HepG2 (cell line): ENCODE measurements around the gene MXD3. TPM values are rescaled to one million over a fixed set of nuclear protein-coding genes. Genes with fewer than 3 reads are reported as not detected.
A peak's percentile ranks its signal among the peaks of the same experiment; 100 is the strongest.

Experiments used
- ATAC-seq: fragments of 200-7000 bp; cut with Tn5 transposase; 3 replicates; pipeline ENCODE4 v1.9.1; 2020; ENCODE audit warnings: mild to moderate bottlenecking, moderate library complexity
- BruUV-seq: library from RNA; stranded (reverse); fragments of 400-500 nt; replicated peaks from 2 replicates; lab custom pipeline; 2021; lab: Mats Ljungman, UMichigan
- CTCF ChIA-PET: fragments of 300-600 bp; formaldehyde crosslinking; extraction: SDS; loops from one replicate; lab custom pipeline; 2021; ENCODE audit warnings: low total read pairs, inconsistent platforms, low intra/inter-chr PET ratio; lab: Yijun Ruan, JAX
- POLR2A ChIA-PET: fragments of 350-600 bp; sonication (Branson Sonifier 250); formaldehyde crosslinking; loops from one replicate; lab custom pipeline; 2020; ENCODE audit warnings: antibody characterized with exemption, inconsistent platforms; lab: Yijun Ruan, JAX
- DNase-seq: peaks from one replicate; pipeline ENCODE4 v3.0.0-alpha.2; 2015; ENCODE audit warnings: low spot score
- FAIRE-seq: peaks from 3 replicates; lab custom pipeline; 2011; peaks lifted over from hg19 to GRCh38; lab: Jason Lieb, UNC
- H2AFZ ChIP-seq: one replicate; pipeline ENCODE4 v1.6.1; 2011; ENCODE audit warnings: low read length, inconsistent platforms
- H3K27ac ChIP-seq: fragments of 300-600 bp; 3 replicates; pipeline ENCODE4 v1.8.0; 2011; ENCODE audit warnings: mixed run types, mild to moderate bottlenecking, mixed read lengths, low read length, inconsistent platforms; ENCODE audit not compliant: insufficient read depth; ENCODE audit errors: extremely low read length
- H3K27me3 ChIP-seq, 2 experiments: fragments of 200-600 bp in 1 of 2; 2 replicates in 1 of 2; 3 replicates in 1 of 2; pipeline versions ENCODE4 v1.6.0 to v1.8.0; 2011; ENCODE audit warnings: low read length in 2 of 2, mild to moderate bottlenecking in 2 of 2, moderate library complexity in 2 of 2, inconsistent platforms in 1 of 2; ENCODE audit not compliant: insufficient read depth in 2 of 2, control insufficient read depth in 1 of 2
- H3K36me3 ChIP-seq, 2 experiments: fragments of 200-600 bp in 1 of 2; replicated peaks in 1 of 2; 2 replicates in 1 of 2; 3 replicates in 1 of 2; pipeline versions ENCODE4 v1.5.1 to v1.8.0; 2011; ENCODE audit warnings: low read length in 2 of 2, inconsistent platforms in 1 of 2; ENCODE audit not compliant: insufficient read depth in 2 of 2, control insufficient read depth in 1 of 2
- H3K4me1 ChIP-seq: 2 replicates; pipeline ENCODE4 v1.5.1; 2012; ENCODE audit warnings: low read length, inconsistent platforms; ENCODE audit not compliant: insufficient read depth
- H3K4me2 ChIP-seq: 2 replicates; pipeline ENCODE4 v1.6.0; 2011; ENCODE audit warnings: low read depth, low read length, inconsistent platforms
- H3K4me3 ChIP-seq, 3 experiments: fragments of 200-600 bp in 1 of 3; sonication (generic), shearing (Covaris generic) in 1 of 3; replicated peaks in 1 of 3; 2 replicates each; pipeline ENCODE4 v1.5.1; 2011 to 2016; ENCODE audit warnings: low read length in 3 of 3, inconsistent platforms in 2 of 3, low read depth in 2 of 3, mild to moderate bottlenecking in 2 of 3, control low read depth in 1 of 3, mixed read lengths in 1 of 3; ENCODE audit not compliant: insufficient read depth in 1 of 3
- H3K79me2 ChIP-seq: one replicate; pipeline ENCODE4 v1.6.1; 2011; ENCODE audit warnings: low read length, inconsistent platforms; ENCODE audit not compliant: insufficient read depth
- H3K9ac ChIP-seq: 2 replicates; pipeline ENCODE4 v1.6.0; 2011; ENCODE audit warnings: mild to moderate bottlenecking, low read depth, low read length, inconsistent platforms; ENCODE audit not compliant: insufficient read depth
- H3K9me3 ChIP-seq: 2 replicates; pipeline ENCODE4 v1.5.1; 2012; ENCODE audit warnings: mild to moderate bottlenecking, low read length
- H4K20me1 ChIP-seq: 2 replicates; pipeline ENCODE4 v1.6.0; 2011; ENCODE audit warnings: inconsistent platforms, mild to moderate bottlenecking, low read length, moderate library complexity; ENCODE audit not compliant: insufficient read depth
- AGO1 ChIP-seq: fragments of 200-400 bp; formaldehyde crosslinking; IDR thresholded peaks from 2 replicates; pipeline ENCODE4 v1.6.1; 2017; ENCODE audit warnings: mild to moderate bottlenecking, low read depth, low read length, moderate library complexity; ENCODE audit not compliant: poor library complexity, severe bottlenecking
- FOXA1 ChIP-seq, 2 experiments: fragments of 450-650 bp in 1 of 2; sonication (generic) in 1 of 2; formaldehyde crosslinking in 1 of 2; IDR thresholded peaks; 2 replicates each; pipeline versions ENCODE4 v1.4.0 to v1.6.1; 2016 to 2020; ENCODE audit warnings: missing genetic modification reagents in 1 of 2
- FOXM1 ChIP-seq: sonication (generic); formaldehyde crosslinking; IDR thresholded peaks from 2 replicates; pipeline ENCODE4 v1.5.0; 2020; ENCODE audit warnings: missing genetic modification reagents
- GATAD1 ChIP-seq: IDR thresholded peaks from 2 replicates; pipeline ENCODE4 v1.6.1; 2016; ENCODE audit warnings: missing genetic modification reagents, missing compliant biosample characterization
- ISL2 ChIP-seq: sonication (generic); formaldehyde crosslinking; IDR thresholded peaks from 2 replicates; pipeline ENCODE4 v1.5.0; 2020; ENCODE audit warnings: missing genetic modification reagents
- MED8 ChIP-seq: sonication (generic); formaldehyde crosslinking; IDR thresholded peaks from 2 replicates; pipeline ENCODE4 v1.8.1; 2023; ENCODE audit warnings: mild to moderate bottlenecking, missing genetic modification reagents; ENCODE audit not compliant: insufficient replicate concordance
- NFE2L1 ChIP-seq: sonication (generic); formaldehyde crosslinking; IDR thresholded peaks from 2 replicates; pipeline ENCODE4 v1.4.0; 2020; ENCODE audit warnings: missing genetic modification reagents, mild to moderate bottlenecking, borderline replicate concordance
- PITX1 ChIP-seq: sonication (generic); formaldehyde crosslinking; IDR thresholded peaks from 2 replicates; pipeline ENCODE4 v1.5.1; 2020; ENCODE audit warnings: mild to moderate bottlenecking, missing genetic modification reagents
- RBFOX2 ChIP-seq: fragments of 200-400 bp; formaldehyde crosslinking; IDR thresholded peaks from 2 replicates; pipeline ENCODE4 v1.6.1; 2017; ENCODE audit warnings: low read depth, mild to moderate bottlenecking, low read length
- RXRB ChIP-seq: IDR thresholded peaks from 2 replicates; pipeline ENCODE4 v1.6.1; 2016; ENCODE audit warnings: borderline replicate concordance, missing genetic modification reagents, missing compliant biosample characterization
- SKI ChIP-seq: fragments of 450-650 bp; IDR thresholded peaks from one replicate; pipeline ENCODE4 v1.6.1; 2018; ENCODE audit warnings: mild to moderate bottlenecking; ENCODE audit not compliant: partially characterized antibody
- SP4 ChIP-seq: sonication (generic); formaldehyde crosslinking; IDR thresholded peaks from 2 replicates; pipeline ENCODE4 v1.8.1; 2023; ENCODE audit warnings: mild to moderate bottlenecking, missing genetic modification reagents
- TEAD3 ChIP-seq: optimal IDR thresholded peaks from 2 replicates; pipeline ENCODE3; 2016; ENCODE audit warnings: borderline replicate concordance
- ZFY ChIP-seq: sonication (generic); formaldehyde crosslinking; IDR thresholded peaks from 2 replicates; pipeline ENCODE4 v1.4.0; 2020; ENCODE audit warnings: missing genetic modification reagents
- ZKSCAN1 ChIP-seq: fragments of 150-350 bp; IDR thresholded peaks from 2 replicates; pipeline ENCODE4 v1.6.1; 2014; ENCODE audit warnings: low read length
- ZNF337 ChIP-seq: sonication (generic); formaldehyde crosslinking; IDR thresholded peaks from 2 replicates; pipeline ENCODE4 v1.5.1; 2020; ENCODE audit warnings: missing genetic modification reagents, low read depth, mild to moderate bottlenecking, borderline replicate concordance
- WGBS: methylation state at CpG from one replicate; pipeline ENCODE4 v1.1.6; 2017; ENCODE audit warnings: low lambda C conversion rate; 5-methylcytosine and 5-hydroxymethylcytosine counted together
- in situ Hi-C: cut with HindIII; loops from 2 replicates; pipeline ENCODE4 v1.10.0; 2017; ENCODE audit warnings: low pct_unique_long_range_greater_than_20kb; ENCODE audit not compliant: extremely low pct_ligation_motif_present
- intact Hi-C: fragments of 100-400 bp; cut with micrococcal nuclease; formaldehyde crosslinking; loops from one replicate; pipeline ENCODE4 v1.10.0; 2022; ENCODE audit not compliant: unreplicated experiment
- polyA plus RNA-seq, 8 experiments: library from polyadenylated mRNA; depleted of rRNA in 3 of 8; stranded (reverse) in 7 of 8; unstranded in 1 of 8; fragments of >200 nt; fragmentation: Illumina TruSeq in 4 of 8; extraction: Trizol in 4 of 8; gene quantifications; 2 replicates each; pipeline versions ENCODE4 v1.2.1 to v1.2.3, GENCODE V29; 2011 to 2016; ENCODE audit warnings: low read depth in 4 of 8, missing spikeins in 1 of 8, mixed read lengths in 1 of 8; ENCODE audit not compliant: insufficient read depth in 1 of 8
- total RNA-seq, 5 experiments: library from RNA; depleted of rRNA; stranded (reverse); fragments of >200 nt; fragmentation: Illumina TruSeq; extraction: Trizol; gene quantifications; 2 replicates each; pipeline ENCODE4 v1.2.3, GENCODE V29; 2016; ENCODE audit warnings: low read depth in 1 of 5
- TF ChIP-seq, protein P1 (sequence below): sonication (generic); formaldehyde crosslinking; IDR thresholded peaks from 2 replicates; pipeline ENCODE4 v1.8.0; 2022; ENCODE audit warnings: mild to moderate bottlenecking, missing genetic modification reagents, borderline replicate concordance
- TF ChIP-seq, protein P2 (sequence below): sonication (generic); formaldehyde crosslinking; IDR thresholded peaks from 2 replicates; pipeline ENCODE4 v1.5.0; 2020; ENCODE audit warnings: mild to moderate bottlenecking, missing genetic modification reagents
- TF ChIP-seq, protein P3 (sequence below): sonication (generic); formaldehyde crosslinking; IDR thresholded peaks from 2 replicates; pipeline ENCODE4 v1.8.0; 2022; ENCODE audit warnings: mild to moderate bottlenecking, missing genetic modification reagents; ENCODE audit not compliant: insufficient replicate concordance

MXD3 gene
- total and polyA plus RNA-seq, 2 of the 13 experiments (the other 11 are each of a cell fraction or from before 2014, with no cell fraction given), result 10.5 to 12.8 TPM

DNA sequence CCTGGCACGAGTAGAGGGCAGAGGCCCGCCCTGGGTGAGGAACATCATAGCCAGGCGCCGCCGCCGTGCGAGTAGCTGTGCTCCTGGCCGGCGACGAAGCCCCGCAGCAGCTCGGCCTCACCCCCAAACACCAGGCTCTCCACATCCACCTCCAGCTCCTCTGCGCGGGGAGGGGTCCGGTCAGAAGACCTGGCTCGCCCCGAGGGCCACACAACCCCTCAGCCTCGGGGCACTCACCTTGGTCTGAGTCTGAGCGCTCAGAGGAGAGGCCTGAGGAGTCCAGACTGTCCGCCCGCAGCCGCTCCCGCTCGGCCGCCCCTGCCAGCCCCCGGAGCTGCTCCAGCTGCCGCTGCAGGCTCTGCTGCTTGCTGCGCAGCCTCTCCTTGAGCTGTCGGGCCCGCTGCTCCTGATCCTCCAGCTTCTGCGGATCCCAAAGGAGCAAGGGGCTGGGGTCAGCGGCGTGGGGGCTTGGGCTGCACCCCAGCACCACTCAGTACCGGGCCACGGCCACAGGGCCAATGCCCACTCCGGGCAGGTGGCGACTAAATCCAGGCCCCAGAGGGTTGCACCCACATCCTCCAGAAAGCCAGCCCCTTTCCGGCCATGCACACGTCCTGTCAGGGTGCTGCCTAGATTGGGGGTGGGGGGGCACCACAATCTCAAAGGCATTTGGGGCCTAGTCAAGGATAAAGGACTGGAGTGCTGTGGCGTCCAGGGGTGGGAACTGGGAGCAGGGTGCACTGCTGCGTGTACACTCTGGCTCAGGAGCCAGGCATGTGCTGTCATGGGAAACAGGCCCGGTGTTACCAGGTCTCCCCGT lies 3.9 kb downstream of the MXD3 start:
- Histone ChIP-seq H3K4me1 (peaks cover 40% of the 10 kb centered on the region), H3K4me2 (no peak overlapping the region), H3K36me3 (peaks cover 7 to 27% of the 10 kb centered on the region in 2 experiments), H2AFZ (no peak overlapping the region), H3K9ac (no peak overlapping the region), H3K9me3 (no peaks in the 10 kb centered on the region), H3K79me2 (peaks cover 27% of the 10 kb centered on the region), H3K4me3 (no peak overlapping the region), H3K27ac (no peak overlapping the region), H3K27me3 (no peaks in the 10 kb centered on the region; a peak in 1 of 5 replicates), H4K20me1 (peaks cover 23% of the 10 kb centered on the region)
- no peak for ATAC-seq
- FAIRE-seq, result no peak
- in situ Hi-C loops (no loop called here), intact Hi-C loops (no loop called here)
- CTCF ChIA-PET, result no interaction called here
- DNase-seq, result no peak
- WGBS, result 97% methylated on average over 16 of the region's 43 CpGs
- no TSS peak for BruUV-seq
- POLR2A ChIA-PET, result interaction anchor here (1.5 kb wide), 1 partner anchor 71 kb away, joined by 4 read pairs; no protein-coding TSS in a partner anchor
- TF ChIP-seq, protein P1, sequence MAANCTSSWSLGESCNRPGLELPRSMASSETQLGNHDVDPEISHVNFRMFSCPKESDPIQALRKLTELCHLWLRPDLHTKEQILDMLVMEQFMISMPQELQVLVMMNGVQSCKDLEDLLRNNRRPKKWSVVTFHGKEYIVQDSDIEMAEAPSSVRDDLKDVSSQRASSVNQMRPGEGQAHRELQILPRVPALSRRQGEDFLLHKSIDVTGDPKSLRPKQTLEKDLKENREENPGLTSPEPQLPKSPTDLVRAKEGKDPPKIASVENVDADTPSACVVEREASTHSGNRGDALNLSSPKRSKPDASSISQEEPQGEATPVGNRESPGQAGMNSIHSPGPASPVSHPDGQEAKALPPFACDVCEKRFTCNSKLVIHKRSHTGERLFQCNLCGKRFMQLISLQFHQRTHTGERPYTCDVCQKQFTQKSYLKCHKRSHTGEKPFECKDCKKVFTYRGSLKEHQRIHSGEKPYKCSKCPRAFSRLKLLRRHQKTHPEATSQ (CRISPR knock-in tag), result no peak
- TF ChIP-seq, protein P2, sequence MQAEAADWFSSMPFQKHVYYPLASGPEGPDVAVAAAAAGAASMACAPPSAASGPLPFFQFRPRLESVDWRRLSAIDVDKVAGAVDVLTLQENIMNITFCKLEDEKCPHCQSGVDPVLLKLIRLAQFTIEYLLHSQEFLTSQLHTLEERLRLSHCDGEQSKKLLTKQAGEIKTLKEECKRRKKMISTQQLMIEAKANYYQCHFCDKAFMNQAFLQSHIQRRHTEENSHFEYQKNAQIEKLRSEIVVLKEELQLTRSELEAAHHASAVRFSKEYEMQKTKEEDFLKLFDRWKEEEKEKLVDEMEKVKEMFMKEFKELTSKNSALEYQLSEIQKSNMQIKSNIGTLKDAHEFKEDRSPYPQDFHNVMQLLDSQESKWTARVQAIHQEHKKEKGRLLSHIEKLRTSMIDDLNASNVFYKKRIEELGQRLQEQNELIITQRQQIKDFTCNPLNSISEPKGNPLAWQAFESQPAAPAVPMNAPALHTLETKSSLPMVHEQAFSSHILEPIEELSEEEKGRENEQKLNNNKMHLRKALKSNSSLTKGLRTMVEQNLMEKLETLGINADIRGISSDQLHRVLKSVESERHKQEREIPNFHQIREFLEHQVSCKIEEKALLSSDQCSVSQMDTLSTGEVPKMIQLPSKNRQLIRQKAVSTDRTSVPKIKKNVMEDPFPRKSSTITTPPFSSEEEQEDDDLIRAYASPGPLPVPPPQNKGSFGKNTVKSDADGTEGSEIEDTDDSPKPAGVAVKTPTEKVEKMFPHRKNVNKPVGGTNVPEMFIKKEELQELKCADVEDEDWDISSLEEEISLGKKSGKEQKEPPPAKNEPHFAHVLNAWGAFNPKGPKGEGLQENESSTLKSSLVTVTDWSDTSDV (CRISPR knock-in tag), result 0 out of 2 replicates have a peak, but pooled peaks have one; percentile 46
- TF ChIP-seq FOXA1 (IDR thresholded peaks at IDR 0.05), result no peak
- TF ChIP-seq FOXA1 (CRISPR knock-in tag; IDR thresholded peaks at IDR 0.05), result no peak
- no peak for TF ChIP-seq MED8
- TF ChIP-seq RXRB, result no peak
- TF ChIP-seq ZFY (CRISPR knock-in tag), result no peak
- TF ChIP-seq NFE2L1 (CRISPR knock-in tag), result no peak
- TF ChIP-seq FOXM1, result no peak
- no peak for TF ChIP-seq SP4 (CRISPR knock-in tag)
- TF ChIP-seq ZKSCAN1, result no peak
- no peak for TF ChIP-seq ISL2 (CRISPR knock-in tag)
- TF ChIP-seq, protein P3, sequence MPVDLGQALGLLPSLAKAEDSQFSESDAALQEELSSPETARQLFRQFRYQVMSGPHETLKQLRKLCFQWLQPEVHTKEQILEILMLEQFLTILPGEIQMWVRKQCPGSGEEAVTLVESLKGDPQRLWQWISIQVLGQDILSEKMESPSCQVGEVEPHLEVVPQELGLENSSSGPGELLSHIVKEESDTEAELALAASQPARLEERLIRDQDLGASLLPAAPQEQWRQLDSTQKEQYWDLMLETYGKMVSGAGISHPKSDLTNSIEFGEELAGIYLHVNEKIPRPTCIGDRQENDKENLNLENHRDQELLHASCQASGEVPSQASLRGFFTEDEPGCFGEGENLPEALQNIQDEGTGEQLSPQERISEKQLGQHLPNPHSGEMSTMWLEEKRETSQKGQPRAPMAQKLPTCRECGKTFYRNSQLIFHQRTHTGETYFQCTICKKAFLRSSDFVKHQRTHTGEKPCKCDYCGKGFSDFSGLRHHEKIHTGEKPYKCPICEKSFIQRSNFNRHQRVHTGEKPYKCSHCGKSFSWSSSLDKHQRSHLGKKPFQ (CRISPR knock-in tag), result no peak
- no peak for TF ChIP-seq ZNF337 (CRISPR knock-in tag)
- peak; percentile 72 for TF ChIP-seq RBFOX2
- no peak for TF ChIP-seq SKI
- TF ChIP-seq PITX1 (CRISPR knock-in tag), result peak; percentile 19; the same call in 1 of the 2 replicates
- no peak for TF ChIP-seq TEAD3 (CRISPR knock-in tag)
- peak; percentile 93 for TF ChIP-seq AGO1
- TF ChIP-seq GATAD1 (CRISPR knock-in tag), result no peak
